Upper lobe of right lung (tissue), 1 donor: ENCODE data around the gene GHRHR. TPM values are rescaled to one million over a fixed set of nuclear protein-coding genes. Genes with fewer than 3 reads are reported as not detected.

Experiments
- ATAC-seq: fragments of 200-7000 bp; cut with Tn5 transposase; one replicate; pipeline ENCODE4 v1.9.1; 2020; ENCODE audit warnings: mild to moderate bottlenecking, moderate library complexity
- DNase-seq: peaks from one replicate; pipeline ENCODE4 v3.0.0-alpha.2; 2020
- H3K27ac ChIP-seq: fragments of 200-600 bp; one replicate; pipeline ENCODE4 v1.8.0; 2022
- H3K27me3 ChIP-seq: fragments of 200-600 bp; one replicate; pipeline ENCODE4 v1.8.0; 2022; ENCODE audit warnings: mild to moderate bottlenecking
- H3K36me3 ChIP-seq: fragments of 200-600 bp; one replicate; pipeline ENCODE4 v1.8.0; 2022
- H3K4me1 ChIP-seq: fragments of 200-600 bp; one replicate; pipeline ENCODE4 v1.8.0; 2022
- H3K4me3 ChIP-seq: fragments of 200-600 bp; one replicate; pipeline ENCODE4 v1.8.0; 2022; ENCODE audit warnings: mild to moderate bottlenecking
- H3K9me3 ChIP-seq: fragments of 200-600 bp; one replicate; pipeline ENCODE4 v1.8.0; 2022
- CTCF ChIP-seq: fragments of 200-600 bp; IDR thresholded peaks from one replicate; pipeline ENCODE4 v1.8.0; 2022; ENCODE audit warnings: antibody characterized with exemption
- intact Hi-C: fragments of 100-400 bp; cut with DNase I; formaldehyde crosslinking; loops from one replicate; pipeline ENCODE4 v1.11.0; 2022
- total RNA-seq: library from RNA; stranded (reverse); fragmentation: NEBNext Ultra II Directional; extraction: Animal tissue kit (Norgen Biotek cat#: 25700); gene quantifications from one replicate; pipeline ENCODE4 v1.2.1, GENCODE V29; 2021
- donor health status: DM: no; HTN: yes; CAD: no; lungs with severe emphysema.

GHRHR gene
- total RNA-seq, 1 donor from 2014 or later: not detected

GRCh38 chr7:30936650-30937245 is 27.0 kb upstream of the GHRHR start:
- DNase-seq: no peak
- no peaks in the 10 kb centered on the region for H3K9me3 ChIP-seq
- ATAC-seq: no peak
- H3K36me3 ChIP-seq: no peaks in the 10 kb centered on the region
- peaks cover 7% of the 10 kb centered on the region for H3K4me1 ChIP-seq
- intact Hi-C loops: no loop called here
- no peaks in the 10 kb centered on the region for H3K27me3 ChIP-seq
- no peak overlapping the region for H3K27ac ChIP-seq
- no peak overlapping the region for H3K4me3 ChIP-seq
- TF ChIP-seq CTCF: no peak

GRCh38 chr7:30937416-30937815 is 26.3 kb upstream of the GHRHR start:
- H3K27ac ChIP-seq: no peak overlapping the region
- TF ChIP-seq CTCF: no peak
- peaks cover 7% of the 10 kb centered on the region for H3K4me1 ChIP-seq
- H3K27me3 ChIP-seq: peaks cover 4% of the 10 kb centered on the region
- ATAC-seq: no peak
- no peaks in the 10 kb centered on the region for H3K9me3 ChIP-seq
- no peak for DNase-seq
- no peak overlapping the region for H3K4me3 ChIP-seq
- intact Hi-C loops: no loop called here
- no peaks in the 10 kb centered on the region for H3K36me3 ChIP-seq

- Histone ChIP-seq H3K27ac (no peak overlapping the region), H3K4me3 (no peak overlapping the region), H3K36me3 (no peaks in the 10 kb centered on the region), H3K27me3 (peaks cover 6% of the 10 kb centered on the region), H3K9me3 (no peaks in the 10 kb centered on the region), H3K4me1 (peaks cover 7% of the 10 kb centered on the region)
- DNase-seq (peak; percentile 92), ATAC-seq (peak; percentile 95)
- intact Hi-C loops: no loop called here
- TF ChIP-seq CTCF: peak; percentile 99
These were observed 25.1 kb upstream of the GHRHR start for GRCh38 chr7:30938435-30939316.

GRCh38 chr7:30941582-30942323 is 22.0 kb upstream of the GHRHR start:
- intact Hi-C loops: no loop called here
- H3K4me1 ChIP-seq: peaks cover 7% of the 10 kb centered on the region
- no peaks in the 10 kb centered on the region for H3K9me3 ChIP-seq
- no peaks in the 10 kb centered on the region for H3K36me3 ChIP-seq
- no peak overlapping the region for H3K27ac ChIP-seq
- DNase-seq: no peak
- ATAC-seq: no peak
- no peak for TF ChIP-seq CTCF
- H3K4me3 ChIP-seq: no peak overlapping the region
- H3K27me3 ChIP-seq: peaks cover 6% of the 10 kb centered on the region

- H3K4me1 ChIP-seq: no peaks in the 10 kb centered on the region
- intact Hi-C loops: no loop called here
- no peak for DNase-seq
- no peaks in the 10 kb centered on the region for H3K9me3 ChIP-seq
- no peaks in the 10 kb centered on the region for H3K36me3 ChIP-seq
- ATAC-seq: no peak
- no peak overlapping the region for H3K27ac ChIP-seq
- H3K4me3 ChIP-seq: no peak overlapping the region
- TF ChIP-seq CTCF: no peak
- H3K27me3 ChIP-seq: no peaks in the 10 kb centered on the region
These were observed 13.6 kb upstream of the GHRHR start for GRCh38 chr7:30950197-30950596.
